ENCODE results near the gene RNU6-1.

DNA sequence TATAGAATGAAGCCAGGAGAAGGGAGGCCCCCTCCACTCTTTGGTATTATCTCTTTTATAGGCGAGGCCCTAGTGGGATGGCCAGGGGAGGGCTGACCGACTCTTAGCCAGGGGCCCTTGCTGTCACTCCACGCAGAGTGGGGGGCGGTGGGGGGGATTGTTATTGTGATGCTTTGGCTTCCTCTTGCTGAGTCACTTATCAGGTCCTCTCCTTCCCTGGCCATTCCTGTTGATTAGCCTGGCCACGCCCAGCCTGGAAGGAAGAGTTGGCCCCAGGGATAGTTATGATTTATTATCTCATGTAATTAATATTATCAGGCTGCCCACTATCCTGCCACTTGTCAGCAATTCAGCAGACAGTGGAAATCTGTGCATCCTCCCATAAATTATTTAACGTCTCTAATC, 40.0 kb downstream of the RNU6-1 start:
- TF ChIP-seq POLR2AphosphoS5 (IDR thresholded peaks at IDR 0.05) = no peak
- no peak for TF ChIP-seq CTCF (IDR thresholded peaks at IDR 0.05 in 8 of 11, conservative IDR thresholded peaks at IDR 0.05 in 3 of 11)
